IPS-15b (cell line): ENCODE results near the gene ZNG1A.
A peak's percentile ranks its signal among the peaks of the same experiment; 100 is the strongest.
"Not testable (repeated sequence)": the region's sequence is repeated elsewhere in the genome, so short reads cannot be mapped to it uniquely, and the experiment has no call there.

ENCODE experiments used
- H3K27me3 ChIP-seq: one replicate; pipeline ENCODE4 v1.6.1; 2013; ENCODE audit warnings: low read length; ENCODE audit not compliant: control insufficient read depth, insufficient read depth
- H3K36me3 ChIP-seq: one replicate; pipeline ENCODE4 v1.6.1; 2013; ENCODE audit warnings: low read length; ENCODE audit not compliant: control insufficient read depth, insufficient read depth
- H3K4me1 ChIP-seq: one replicate; pipeline ENCODE4 v1.6.1; 2013; ENCODE audit warnings: mild to moderate bottlenecking, low read length; ENCODE audit not compliant: control insufficient read depth, insufficient read depth
- H3K4me3 ChIP-seq: one replicate; pipeline ENCODE4 v1.5.1; 2013; ENCODE audit warnings: low read depth, low read length
- H3K9ac ChIP-seq: one replicate; pipeline ENCODE4 v1.6.1; 2013; ENCODE audit warnings: low read depth, mild to moderate bottlenecking, low read length
- H3K9me3 ChIP-seq: one replicate; pipeline ENCODE4 v1.6.1; 2013; ENCODE audit warnings: mild to moderate bottlenecking, low read length; ENCODE audit not compliant: control insufficient read depth, insufficient read depth

The ZNG1A gene

DNA sequence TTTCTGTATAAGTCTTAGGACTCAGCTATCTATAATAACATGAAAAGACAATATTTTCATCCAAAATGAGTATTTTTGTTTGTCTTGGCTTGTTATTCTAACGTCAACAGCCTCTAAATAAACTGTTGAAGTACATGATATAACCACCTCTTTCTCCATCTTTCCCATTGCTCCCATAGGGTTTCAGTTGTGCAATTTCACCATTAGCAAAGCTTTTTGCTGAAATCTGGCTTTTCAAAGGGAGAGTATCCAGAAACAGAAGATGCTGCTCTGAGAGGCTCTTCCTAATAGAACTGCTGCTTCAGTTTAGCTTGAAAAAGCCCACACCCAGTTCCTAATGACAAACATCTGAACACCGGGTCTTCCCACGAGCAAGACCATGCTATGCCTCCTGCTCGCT is 91.8 kb downstream of the ZNG1A start:
- not testable (repeated sequence) for H3K27me3 ChIP-seq, H3K36me3 ChIP-seq, H3K9ac ChIP-seq, H3K4me3 ChIP-seq, H3K4me1 ChIP-seq, H3K9me3 ChIP-seq

DNA sequence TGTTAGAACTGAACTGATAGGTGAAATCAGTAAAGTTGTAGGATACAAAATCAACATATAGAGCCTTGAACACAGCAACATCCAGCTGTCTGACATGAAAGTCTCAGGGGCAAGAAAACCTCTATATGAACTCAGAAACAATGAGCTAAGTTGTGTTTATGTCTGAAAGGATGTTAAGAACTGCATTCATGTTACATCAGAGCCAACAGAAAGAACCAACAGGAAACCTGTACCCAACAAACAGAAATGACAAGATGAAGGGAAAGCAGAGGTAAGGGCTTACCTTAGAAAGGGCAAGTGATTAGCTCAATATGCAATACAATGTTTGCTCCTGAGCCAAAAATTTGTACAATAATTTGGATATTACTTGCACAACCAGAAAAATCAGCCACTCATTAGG is 92.2 kb downstream of the ZNG1A start:
- H3K4me3 ChIP-seq, H3K4me1 ChIP-seq, H3K9me3 ChIP-seq, H3K36me3 ChIP-seq, H3K9ac ChIP-seq, H3K27me3 ChIP-seq: not testable (repeated sequence)

DNA sequence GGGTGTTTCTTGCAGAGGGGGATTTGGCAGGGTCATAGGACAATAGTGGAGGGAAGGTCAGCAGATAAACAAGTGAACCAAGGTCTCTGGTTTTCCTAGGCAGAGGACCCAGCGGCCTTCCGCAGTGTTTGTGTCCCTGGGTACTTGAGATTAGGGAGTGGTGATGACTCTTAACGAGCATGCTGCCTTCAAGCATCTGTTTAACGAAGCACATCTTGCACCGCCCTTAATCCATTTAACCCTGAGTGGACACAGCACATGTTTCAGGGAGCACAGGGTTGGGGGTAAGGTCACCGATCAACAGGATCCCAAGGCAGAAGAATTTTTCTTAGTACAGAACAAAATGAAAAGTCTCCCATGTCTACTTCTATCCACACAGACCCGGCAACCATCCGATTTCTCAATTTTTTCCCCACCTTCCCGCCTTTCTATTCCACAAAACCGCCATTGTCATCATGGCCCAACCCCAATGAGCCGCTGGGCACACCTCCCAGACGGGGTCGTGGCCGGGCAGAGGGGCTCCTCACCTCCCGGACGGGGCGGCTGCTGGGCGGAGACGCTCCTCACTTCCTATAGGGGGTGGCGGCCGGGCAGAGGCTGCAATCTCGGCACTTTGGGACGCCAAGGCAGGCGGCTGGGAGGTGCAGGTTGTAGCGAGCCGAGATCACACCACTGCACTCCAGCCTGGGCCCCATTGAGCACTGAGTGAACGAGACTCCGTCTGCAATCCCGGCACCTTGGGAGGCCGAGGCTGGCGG is 95.7 kb downstream of the ZNG1A start:
- H3K4me3 ChIP-seq, H3K9ac ChIP-seq, H3K27me3 ChIP-seq, H3K4me1 ChIP-seq, H3K36me3 ChIP-seq, H3K9me3 ChIP-seq: not testable (repeated sequence)

DNA sequence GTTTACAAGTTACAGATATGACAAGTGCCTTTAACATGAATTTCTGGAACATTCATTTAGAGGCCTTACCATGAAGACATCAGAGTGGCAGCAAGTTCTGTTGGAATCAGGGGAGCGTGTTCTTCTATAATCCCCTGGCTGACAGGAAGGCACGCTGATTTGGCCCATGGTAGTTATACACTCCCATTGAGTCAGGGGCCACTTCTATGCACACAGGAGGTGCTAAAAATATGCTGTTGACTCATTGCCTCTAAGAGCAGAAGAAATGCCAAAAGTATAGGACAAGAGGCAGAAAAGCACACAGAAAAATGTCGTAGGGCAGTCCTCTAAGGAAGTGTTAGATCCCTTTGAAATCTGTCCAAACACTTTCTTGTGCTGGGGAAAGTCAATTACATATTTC is 100.5 kb downstream of the ZNG1A start:
- not testable (repeated sequence) for H3K9me3 ChIP-seq, H3K9ac ChIP-seq, H3K4me3 ChIP-seq, H3K4me1 ChIP-seq, H3K36me3 ChIP-seq
- peaks cover 21% of the 10 kb centered on the region for H3K27me3 ChIP-seq

DNA sequence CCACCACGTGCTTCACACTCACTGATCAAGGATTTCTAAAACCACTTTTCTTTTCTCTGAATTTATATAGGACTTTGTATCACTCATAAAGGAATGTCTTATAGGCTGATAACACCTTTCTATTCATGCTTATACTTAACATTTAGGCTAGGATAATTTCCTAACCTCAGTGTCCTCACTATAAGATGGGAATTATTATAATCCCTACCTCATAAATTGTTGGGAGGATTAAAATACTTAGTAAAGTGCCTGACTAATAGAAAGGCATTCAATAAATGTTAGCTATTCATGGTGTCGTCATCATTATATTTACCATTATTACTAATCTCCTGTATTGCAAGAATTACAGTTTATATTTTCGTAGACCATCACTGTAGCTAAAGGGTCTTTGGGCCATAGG is 102.5 kb downstream of the ZNG1A start:
- H3K4me3 ChIP-seq, H3K9me3 ChIP-seq, H3K9ac ChIP-seq, H3K36me3 ChIP-seq, H3K4me1 ChIP-seq: not testable (repeated sequence)
- H3K27me3 ChIP-seq = peaks cover 25% of the 10 kb centered on the region

DNA sequence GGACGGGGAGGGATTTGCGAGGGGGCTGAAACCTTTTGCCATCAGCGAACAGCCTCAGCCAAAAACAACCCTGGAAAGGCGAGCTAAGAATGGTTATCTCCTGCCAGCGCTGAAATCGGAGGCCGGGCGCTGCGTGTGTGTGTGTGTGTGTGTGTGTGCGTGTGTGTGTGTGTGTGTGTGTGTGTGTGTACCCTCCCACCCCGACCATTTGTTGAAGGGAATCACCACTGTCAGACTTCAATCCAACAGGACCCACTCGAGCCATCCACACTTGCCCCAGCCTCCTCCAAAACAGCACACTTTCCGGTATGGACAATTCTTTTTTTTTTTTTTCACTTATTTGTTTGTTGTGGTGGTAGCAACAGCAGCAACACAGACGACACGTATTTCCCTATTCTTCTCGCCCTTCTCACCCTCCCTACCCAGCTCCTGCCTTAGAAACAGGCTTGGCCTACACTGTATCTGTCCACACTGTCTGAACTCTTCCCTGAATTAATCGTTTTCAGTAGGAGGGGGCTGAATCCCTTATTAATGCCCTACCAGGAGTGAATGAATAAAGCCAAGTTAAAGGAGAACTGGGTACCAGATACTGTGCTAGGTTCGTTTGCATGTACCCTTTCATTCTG is 104.8 kb downstream of the ZNG1A start:
- not testable (repeated sequence) for H3K9ac ChIP-seq, H3K36me3 ChIP-seq, H3K4me1 ChIP-seq, H3K9me3 ChIP-seq
- Histone ChIP-seq H3K4me3 (peak overlapping the region; percentile 35), H3K27me3 (peaks cover 24% of the 10 kb centered on the region)

DNA sequence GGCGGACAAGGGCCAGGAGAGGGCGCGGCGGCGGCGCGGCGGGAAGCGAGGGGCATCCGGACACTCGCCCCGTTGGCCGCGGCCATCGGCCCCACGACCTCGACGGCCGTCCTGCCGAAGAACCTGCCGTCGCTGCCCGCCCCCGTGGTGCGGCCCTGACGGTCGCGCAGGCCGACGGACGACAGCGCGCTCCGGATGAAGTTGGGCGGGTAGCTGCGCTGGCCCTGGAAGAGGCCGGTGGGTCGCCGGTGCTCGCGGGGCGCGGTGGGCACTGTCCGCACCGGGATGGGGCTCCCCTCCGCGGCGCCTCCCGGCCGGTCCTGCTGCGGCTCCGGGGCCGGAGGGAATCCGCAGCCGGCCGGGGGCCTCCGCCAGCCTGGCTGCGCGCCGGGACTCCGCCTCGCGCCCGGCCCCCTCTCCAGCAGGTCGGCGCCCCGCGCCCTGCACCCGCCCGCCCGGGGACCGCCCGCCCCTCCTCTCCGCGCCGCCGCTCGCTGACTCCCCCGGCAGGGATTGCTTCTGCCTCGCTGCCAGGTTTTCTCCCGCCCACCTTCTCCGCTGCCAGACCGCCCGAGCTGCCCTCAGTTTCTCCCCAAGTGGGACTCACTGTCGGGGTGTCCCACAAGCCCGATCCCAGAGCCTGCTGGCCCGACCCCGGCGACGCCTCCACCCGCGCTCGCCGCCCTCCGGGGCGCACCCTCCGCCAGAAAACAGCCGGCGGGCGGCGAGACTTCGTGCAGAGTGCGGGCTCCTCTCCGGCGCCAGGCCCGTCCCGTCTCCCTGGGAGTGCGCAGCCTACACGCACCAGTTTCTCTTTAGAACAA is 105.6 kb downstream of the ZNG1A start:
- not testable (repeated sequence) for H3K4me1 ChIP-seq, H3K36me3 ChIP-seq, H3K9ac ChIP-seq, H3K9me3 ChIP-seq
- Histone ChIP-seq H3K27me3 (peaks cover 24% of the 10 kb centered on the region), H3K4me3 (peak overlapping the region; percentile 35)
